Measurements from ENCODE around the gene MSRB2.

The MSRB2 gene

GRCh38 chr10:23150091-23150490 is 54.7 kb downstream of the MSRB2 start:
- TF ChIP-seq NFIC (IDR thresholded peaks at IDR 0.05) (no peak), USF1 (IDR thresholded peaks at IDR 0.05) (no peak), CREB1 (IDR thresholded peaks at IDR 0.05; ENCODE audit: low read depth) (no peak), TAF1 (IDR thresholded peaks at IDR 0.05; ENCODE audit: low read depth) (no peak), EGR1 (IDR thresholded peaks at IDR 0.05) (no peak), TCF12 (IDR thresholded peaks at IDR 0.05; ENCODE audit: low read depth) (no peak)

GRCh38 chr10:23150610-23151009 is 55.2 kb downstream of the MSRB2 start:
- no peak for TF ChIP-seq CEBPB (IDR thresholded peaks at IDR 0.05)
- no peak for TF ChIP-seq ZBTB7A (IDR thresholded peaks at IDR 0.05; ENCODE audit: low read depth)
- no peak for TF ChIP-seq USF1 (IDR thresholded peaks at IDR 0.05)
- no peak for TF ChIP-seq TAF1 (IDR thresholded peaks at IDR 0.05; ENCODE audit: low read depth)
- no peak for TF ChIP-seq YY1 (IDR thresholded peaks at IDR 0.05; ENCODE audit: low read depth)
- no peak for TF ChIP-seq EP300 (IDR thresholded peaks at IDR 0.05; ENCODE audit: borderline replicate concordance)
- TF ChIP-seq RAD21 (IDR thresholded peaks at IDR 0.05; ENCODE audit: low read depth): no peak
- TF ChIP-seq FOXM1 (IDR thresholded peaks at IDR 0.05; ENCODE audit: borderline replicate concordance, low read depth): no peak
- TF ChIP-seq NFIC (IDR thresholded peaks at IDR 0.05): no peak
- no peak for TF ChIP-seq EGR1 (IDR thresholded peaks at IDR 0.05)
- no peak for TF ChIP-seq CREB1 (IDR thresholded peaks at IDR 0.05; ENCODE audit: low read depth)

GRCh38 chr10:23151071-23151470 is 55.7 kb downstream of the MSRB2 start:
- no peak for TF ChIP-seq REST (IDR thresholded peaks at IDR 0.05; ENCODE audit: low read depth)

- TF ChIP-seq YY1 (IDR thresholded peaks at IDR 0.05; ENCODE audit: low read depth) (no peak), RAD21 (IDR thresholded peaks at IDR 0.05; ENCODE audit: low read depth) (no peak), MAX (IDR thresholded peaks at IDR 0.05) (no peak), TEAD4 (IDR thresholded peaks at IDR 0.05) (no peak), FOXM1 (IDR thresholded peaks at IDR 0.05; ENCODE audit: borderline replicate concordance, low read depth) (no peak), CREB1 (IDR thresholded peaks at IDR 0.05; ENCODE audit: low read depth) (no peak), NFIC (IDR thresholded peaks at IDR 0.05) (no peak), CEBPB (IDR thresholded peaks at IDR 0.05) (no peak), TAF1 (IDR thresholded peaks at IDR 0.05; ENCODE audit: low read depth) (no peak), EGR1 (IDR thresholded peaks at IDR 0.05) (no peak), ZBTB7A (IDR thresholded peaks at IDR 0.05; ENCODE audit: low read depth) (no peak), TCF12 (IDR thresholded peaks at IDR 0.05; ENCODE audit: low read depth) (no peak), REST (IDR thresholded peaks at IDR 0.05; ENCODE audit: low read depth) (no peak), USF1 (IDR thresholded peaks at IDR 0.05) (no peak), EP300 (IDR thresholded peaks at IDR 0.05; ENCODE audit: borderline replicate concordance) (no peak)
Measured at GRCh38 chr10:23155169-23155568, 59.8 kb downstream of the MSRB2 start.

GRCh38 chr10:23156447-23157150 is 61.2 kb downstream of the MSRB2 start:
- TF ChIP-seq REST (IDR thresholded peaks at IDR 0.05; ENCODE audit: low read depth): no peak

All from Ishikawa (cell line).